ENCODE data around the gene USP24.

GRCh38 chr1:55055084-55055882, 159.9 kb downstream of the USP24 start:
- no peak for TF ChIP-seq EZH2 (IDR thresholded peaks at IDR 0.05)
- TF ChIP-seq CTCF (IDR thresholded peaks at IDR 0.05) = no peak
- no peak for TF ChIP-seq EZH2phosphoT487 (IDR thresholded peaks at IDR 0.05)
